Measurements from ENCODE around the gene USP28.

The USP28 gene

GRCh38 chr11:113877670-113878055, 2.3 kb upstream of the USP28 start:
- Histone ChIP-seq H3K27ac (ENCODE audit: insufficient read depth in 1 of 2, low read depth in 1 of 2, low read length in 2 of 2, poor library complexity in 1 of 2, severe bottlenecking in 2 of 2) (no peak overlapping the region), H3K4me1 (ENCODE audit: control extremely low read depth in 1 of 4, control insufficient read depth in 4 of 4, insufficient read depth in 4 of 4, low read length in 3 of 4) (peaks cover 5 to 40% (median 13%) of the 10 kb centered on the region in 4 experiments), H3K9me3 (ENCODE audit: control extremely low read depth in 1 of 5, control insufficient read depth in 4 of 5, insufficient read depth in 2 of 5, low read depth in 1 of 5, low read length in 4 of 5) (peaks cover 0 to 3% (median 0%) of the 10 kb centered on the region in 5 experiments), H3K27me3 (replicated peaks in 2 of 5; ENCODE audit: control insufficient read depth in 4 of 5, insufficient read depth in 5 of 5, low read length in 4 of 5) (no peaks in the 10 kb centered on the region), H3K4me3 (ENCODE audit: control insufficient read depth in 1 of 7, extremely low read depth in 1 of 7, insufficient read depth in 4 of 7, low read depth in 2 of 7, low read length in 6 of 7) (no peak overlapping the region), H3K36me3 (ENCODE audit: control insufficient read depth in 4 of 4, insufficient read depth in 4 of 4, low read length in 3 of 4) (no peaks in the 10 kb centered on the region)
- CTCF ChIA-PET: interaction anchor here (1.0 kb wide), 1 partner anchor 383 kb away, joined by 3 read pairs; no protein-coding TSS in a partner anchor
- WGBS (ENCODE audit: insufficient coverage): 60% methylated on average over 3 of the region's 5 CpGs
- POLR2A ChIA-PET: no interaction called here
- DNase-seq: peak; percentile 8 to 61 (median 49)

GRCh38 chr11:113876798-113877669, 1.7 kb upstream of the USP28 start:
- POLR2A ChIA-PET: no interaction called here
- DNase-seq: peak in 2 of 3 donors; percentile 31 to 43
- Histone ChIP-seq H3K27me3 (replicated peaks in 2 of 5; ENCODE audit: control insufficient read depth in 4 of 5, insufficient read depth in 5 of 5, low read length in 4 of 5) (no peaks in the 10 kb centered on the region), H3K9me3 (ENCODE audit: control extremely low read depth in 1 of 5, control insufficient read depth in 4 of 5, insufficient read depth in 2 of 5, low read depth in 1 of 5, low read length in 4 of 5) (peaks cover 0 to 3% (median 0%) of the 10 kb centered on the region in 5 experiments), H3K4me3 (ENCODE audit: control insufficient read depth in 1 of 7, extremely low read depth in 1 of 7, insufficient read depth in 4 of 7, low read depth in 2 of 7, low read length in 6 of 7) (peak overlapping the region in 2 of 7 experiments; percentile 1 to 17), H3K36me3 (ENCODE audit: control insufficient read depth in 4 of 4, insufficient read depth in 4 of 4, low read length in 3 of 4) (no peaks in the 10 kb centered on the region), H3K27ac (ENCODE audit: insufficient read depth in 1 of 2, low read depth in 1 of 2, low read length in 2 of 2, poor library complexity in 1 of 2, severe bottlenecking in 2 of 2) (peak overlapping the region in 1 of 2 experiments; percentile 82), H3K4me1 (ENCODE audit: control extremely low read depth in 1 of 4, control insufficient read depth in 4 of 4, insufficient read depth in 4 of 4, low read length in 3 of 4) (peaks cover 5 to 42% (median 13%) of the 10 kb centered on the region in 4 experiments)
- WGBS (ENCODE audit: insufficient coverage): 97% methylated on average over 8 of the region's 8 CpGs
- CTCF ChIA-PET: interaction anchor here (1.0 kb wide), 1 partner anchor 384 kb away, joined by 3 read pairs; no protein-coding TSS in a partner anchor

DNA sequence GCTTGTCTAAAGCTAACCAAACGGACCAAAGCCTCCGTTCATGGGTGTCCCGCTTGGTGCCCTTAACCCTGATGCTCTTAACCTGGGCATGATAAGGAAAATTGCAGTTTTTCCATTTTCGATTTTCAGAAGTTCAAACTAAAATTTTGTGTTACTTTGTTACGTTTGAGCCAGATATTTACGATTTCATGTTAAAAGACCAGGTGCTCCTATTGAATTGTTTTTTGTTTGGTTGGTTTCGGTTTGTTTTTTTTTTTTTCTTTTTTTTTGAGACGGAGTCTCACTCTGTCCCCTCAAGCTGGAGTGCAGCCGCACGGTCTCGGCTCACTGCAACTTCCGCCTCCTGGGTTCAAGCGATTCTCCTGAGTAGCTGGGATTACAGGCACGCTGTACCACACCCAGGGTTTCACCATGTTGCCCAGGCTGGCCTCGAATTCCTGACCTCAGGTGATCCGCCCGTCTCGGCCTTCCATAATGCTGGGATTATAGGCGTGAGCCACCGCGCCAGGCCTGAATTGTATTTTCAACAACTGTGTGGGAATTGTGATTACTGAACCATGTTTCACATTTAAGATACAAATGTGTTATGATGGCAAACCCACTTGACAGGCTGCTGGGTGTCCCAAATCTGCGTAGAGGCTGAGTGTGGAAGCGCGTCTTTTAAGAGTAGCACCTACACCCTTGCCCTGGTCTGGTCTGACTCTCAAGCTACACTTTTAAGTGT, 864 bp upstream of the USP28 start:
- peaks cover 5 to 42% (median 13%) of the 10 kb centered on the region in 4 experiments for H3K4me1 ChIP-seq (ENCODE audit: control extremely low read depth in 1 of 4, control insufficient read depth in 4 of 4, insufficient read depth in 4 of 4, low read length in 3 of 4)
- ChIA-PET POLR2A (no interaction called here), CTCF (no interaction called here)
- peak overlapping the region; percentile 58 to 82 for H3K27ac ChIP-seq (ENCODE audit: insufficient read depth in 1 of 2, low read depth in 1 of 2, low read length in 2 of 2, poor library complexity in 1 of 2, severe bottlenecking in 2 of 2)
- no peaks in the 10 kb centered on the region for H3K27me3 ChIP-seq (replicated peaks in 2 of 5; ENCODE audit: control insufficient read depth in 4 of 5, insufficient read depth in 5 of 5, low read length in 4 of 5)
- peak overlapping the region; percentile 70 to 93 (median 81) for H3K4me3 ChIP-seq (ENCODE audit: control insufficient read depth in 1 of 7, extremely low read depth in 1 of 7, insufficient read depth in 4 of 7, low read depth in 2 of 7, low read length in 6 of 7)
- WGBS (ENCODE audit: insufficient coverage): 88% methylated on average over 22 of the region's 24 CpGs
- no peaks in the 10 kb centered on the region for H3K36me3 ChIP-seq (ENCODE audit: control insufficient read depth in 4 of 4, insufficient read depth in 4 of 4, low read length in 3 of 4)
- H3K9me3 ChIP-seq (ENCODE audit: control extremely low read depth in 1 of 5, control insufficient read depth in 4 of 5, insufficient read depth in 2 of 5, low read depth in 1 of 5, low read length in 4 of 5): peaks cover 0 to 3% (median 0%) of the 10 kb centered on the region in 5 experiments
- peak in 1 of 3 donors; percentile 14 for DNase-seq

GRCh38 chr11:113874581-113875233, 665 bp downstream of the USP28 start:
- H3K4me3 ChIP-seq (ENCODE audit: control insufficient read depth in 1 of 7, extremely low read depth in 1 of 7, insufficient read depth in 4 of 7, low read depth in 2 of 7, low read length in 6 of 7): peak overlapping the region; percentile 74 to 93 (median 81)
- no peaks in the 10 kb centered on the region for H3K27me3 ChIP-seq (replicated peaks in 2 of 5; ENCODE audit: control insufficient read depth in 4 of 5, insufficient read depth in 5 of 5, low read length in 4 of 5)
- WGBS (ENCODE audit: insufficient coverage): 1% methylated on average over 11 of the region's 19 CpGs
- peaks cover 0 to 3% (median 0%) of the 10 kb centered on the region in 5 experiments for H3K9me3 ChIP-seq (ENCODE audit: control extremely low read depth in 1 of 5, control insufficient read depth in 4 of 5, insufficient read depth in 2 of 5, low read depth in 1 of 5, low read length in 4 of 5)
- ChIA-PET POLR2A (no interaction called here), CTCF (interaction anchor here (1.0 kb wide), 1 partner anchor 19 kb away, joined by 3 read pairs; no protein-coding TSS in a partner anchor)
- peaks cover 5 to 42% (median 13%) of the 10 kb centered on the region in 4 experiments for H3K4me1 ChIP-seq (ENCODE audit: control extremely low read depth in 1 of 4, control insufficient read depth in 4 of 4, insufficient read depth in 4 of 4, low read length in 3 of 4)
- no peaks in the 10 kb centered on the region for H3K36me3 ChIP-seq (ENCODE audit: control insufficient read depth in 4 of 4, insufficient read depth in 4 of 4, low read length in 3 of 4)
- peak in 2 of 3 donors; percentile 7 to 15 for DNase-seq
- H3K27ac ChIP-seq (ENCODE audit: insufficient read depth in 1 of 2, low read depth in 1 of 2, low read length in 2 of 2, poor library complexity in 1 of 2, severe bottlenecking in 2 of 2): peak overlapping the region in 1 of 2 experiments; percentile 25

DNA sequence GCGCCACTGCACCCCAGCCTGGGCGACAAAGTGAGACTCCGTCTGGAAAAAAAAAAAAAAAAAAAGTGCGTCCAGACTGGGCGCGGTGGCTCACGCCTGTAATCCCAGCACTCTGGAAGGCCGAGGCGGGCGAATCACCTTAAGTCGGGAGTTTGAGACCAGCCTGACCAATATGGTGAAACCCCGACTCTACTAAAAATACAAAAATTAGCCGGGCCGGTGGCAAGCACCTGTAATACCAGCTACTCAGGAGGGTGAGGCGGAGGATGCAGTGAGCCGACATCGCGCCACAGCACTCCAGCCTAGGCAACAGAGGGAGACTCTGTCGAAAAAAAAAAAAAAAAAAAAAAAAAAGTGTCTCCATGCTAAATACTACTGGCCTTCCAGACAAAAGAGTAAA, 1.3 kb downstream of the USP28 start:
- ChIA-PET CTCF (interaction anchor here (0.7 to 1.0 kb wide), 3 partner anchors 14 to 21 kb away, joined by 3 to 4 read pairs (median 3); no protein-coding TSS in a partner anchor), POLR2A (no interaction called here)
- peaks cover 5 to 42% (median 13%) of the 10 kb centered on the region in 4 experiments for H3K4me1 ChIP-seq (ENCODE audit: control extremely low read depth in 1 of 4, control insufficient read depth in 4 of 4, insufficient read depth in 4 of 4, low read length in 3 of 4)
- H3K9me3 ChIP-seq (ENCODE audit: control extremely low read depth in 1 of 5, control insufficient read depth in 4 of 5, insufficient read depth in 2 of 5, low read depth in 1 of 5, low read length in 4 of 5): peaks cover 0 to under 1% (median 0%) of the 10 kb centered on the region in 5 experiments
- peak in 1 of 3 donors; percentile 7 for DNase-seq
- no peaks in the 10 kb centered on the region for H3K27me3 ChIP-seq (replicated peaks in 2 of 5; ENCODE audit: control insufficient read depth in 4 of 5, insufficient read depth in 5 of 5, low read length in 4 of 5)
- no peak overlapping the region for H3K27ac ChIP-seq (ENCODE audit: insufficient read depth in 1 of 2, low read depth in 1 of 2, low read length in 2 of 2, poor library complexity in 1 of 2, severe bottlenecking in 2 of 2)
- peak overlapping the region in 5 of 7 experiments; percentile 74 to 93 (median 81) for H3K4me3 ChIP-seq (ENCODE audit: control insufficient read depth in 1 of 7, extremely low read depth in 1 of 7, insufficient read depth in 4 of 7, low read depth in 2 of 7, low read length in 6 of 7)
- 98% methylated on average over 8 of the region's 19 CpGs for WGBS (ENCODE audit: insufficient coverage)
- no peaks in the 10 kb centered on the region for H3K36me3 ChIP-seq (ENCODE audit: control insufficient read depth in 4 of 4, insufficient read depth in 4 of 4, low read length in 3 of 4)

DNA sequence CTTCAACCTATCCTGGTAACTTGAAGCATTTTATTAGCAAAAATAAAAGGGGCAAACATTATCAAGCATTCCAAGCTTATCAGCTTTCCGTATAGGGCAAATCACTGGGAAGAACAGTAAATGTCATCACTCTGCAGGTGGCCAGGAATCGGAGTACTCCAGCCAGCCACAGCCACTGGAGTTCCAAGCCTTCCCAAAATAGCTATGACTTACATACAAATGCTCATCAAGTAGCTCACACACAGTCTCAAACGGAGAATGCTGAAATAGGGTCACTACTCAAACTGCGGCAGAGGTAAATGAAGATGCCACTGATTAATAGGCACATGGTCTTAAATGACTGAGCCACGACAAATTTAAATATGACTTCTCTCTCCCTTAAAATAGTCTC, 2.1 kb downstream of the USP28 start:
- Histone ChIP-seq H3K4me3 (ENCODE audit: control insufficient read depth in 1 of 7, extremely low read depth in 1 of 7, insufficient read depth in 4 of 7, low read depth in 2 of 7, low read length in 6 of 7) (no peak overlapping the region), H3K36me3 (ENCODE audit: control insufficient read depth in 4 of 4, insufficient read depth in 4 of 4, low read length in 3 of 4) (no peaks in the 10 kb centered on the region), H3K9me3 (ENCODE audit: control extremely low read depth in 1 of 5, control insufficient read depth in 4 of 5, insufficient read depth in 2 of 5, low read depth in 1 of 5, low read length in 4 of 5) (no peaks in the 10 kb centered on the region), H3K4me1 (ENCODE audit: control extremely low read depth in 1 of 4, control insufficient read depth in 4 of 4, insufficient read depth in 4 of 4, low read length in 3 of 4) (peaks cover 5 to 42% (median 13%) of the 10 kb centered on the region in 4 experiments), H3K27me3 (replicated peaks in 2 of 5; ENCODE audit: control insufficient read depth in 4 of 5, insufficient read depth in 5 of 5, low read length in 4 of 5) (no peaks in the 10 kb centered on the region), H3K27ac (ENCODE audit: insufficient read depth in 1 of 2, low read depth in 1 of 2, low read length in 2 of 2, poor library complexity in 1 of 2, severe bottlenecking in 2 of 2) (no peak overlapping the region)
- CTCF ChIA-PET: interaction anchor here (1.0 kb wide), 1 partner anchor 21 kb away, joined by 3 read pairs; no protein-coding TSS in a partner anchor
- 100% methylated on average over 4 of the region's 5 CpGs for WGBS (ENCODE audit: insufficient coverage)
- DNase-seq: no peak
- POLR2A ChIA-PET: no interaction called here
